Islet precursor cell (in vitro differentiated cells): ENCODE results near the gene RMDN3.

Experiments used
- DNase-seq: peaks from one replicate; pipeline ENCODE4 v3.0.0-alpha.2; 2018

The RMDN3 gene

GRCh38 chr15:40747685-40748631 is 7.1 kb downstream of the RMDN3 start:
- DNase-seq = no peak

GRCh38 chr15:40746916-40747418 is 8.1 kb downstream of the RMDN3 start:
- no peak for DNase-seq

- no peak for DNase-seq
Observed at GRCh38 chr15:40744815-40745152, 10.3 kb downstream of the RMDN3 start.

- DNase-seq = no peak
Observed at GRCh38 chr15:40743921-40744814, 10.9 kb downstream of the RMDN3 start.

GRCh38 chr15:40743485-40743901 is 11.6 kb downstream of the RMDN3 start:
- no peak for DNase-seq

GRCh38 chr15:40739854-40740253 is 15.2 kb downstream of the RMDN3 start:
- DNase-seq = no peak

GRCh38 chr15:40739047-40739446 is 16.0 kb downstream of the RMDN3 start:
- DNase-seq = no peak

GRCh38 chr15:40737048-40737447 is 18.0 kb downstream of the RMDN3 start:
- DNase-seq = no peak

GRCh38 chr15:40736575-40736974 is 18.5 kb downstream of the RMDN3 start:
- DNase-seq = no peak

GRCh38 chr15:40731034-40731433 is 24.0 kb downstream of the RMDN3 start:
- no peak for DNase-seq

GRCh38 chr15:40723919-40724318 is 31.1 kb downstream of the RMDN3 start:
- no peak for DNase-seq

- DNase-seq = no peak
Observed at GRCh38 chr15:40722934-40723333, 32.1 kb downstream of the RMDN3 start.

- no peak for DNase-seq
Observed at GRCh38 chr15:40722354-40722753, 32.7 kb downstream of the RMDN3 start.

GRCh38 chr15:40721701-40722100 is 33.4 kb downstream of the RMDN3 start:
- DNase-seq = no peak

GRCh38 chr15:40716165-40716564 is 38.9 kb downstream of the RMDN3 start:
- no peak for DNase-seq

GRCh38 chr15:40714144-40714543 is 40.9 kb downstream of the RMDN3 start:
- no peak for DNase-seq

GRCh38 chr15:40706121-40706520 is 48.9 kb downstream of the RMDN3 start:
- DNase-seq = no peak

- no peak for DNase-seq
Observed at GRCh38 chr15:40702077-40702476, 53.0 kb downstream of the RMDN3 start.

GRCh38 chr15:40697916-40698315 is 57.1 kb downstream of the RMDN3 start:
- DNase-seq = no peak

- no peak for DNase-seq
Observed at GRCh38 chr15:40696228-40696627, 58.8 kb downstream of the RMDN3 start.

- no peak for DNase-seq
Observed at GRCh38 chr15:40695469-40695890, 59.6 kb downstream of the RMDN3 start.

GRCh38 chr15:40694688-40695468 is 60.2 kb downstream of the RMDN3 start, which contains the start of gene RAD51:
Gene RAD51 (plus strand): TSS chr15:40695174. CDS start chr15:40698759, 3,585 bp downstream.
- DNase-seq = peak; percentile 96
